GM08714 (cell line): ENCODE data around the gene COL25A1.

ENCODE experiments used
- H3K4me3 ChIP-seq: fragments of 200-500 bp; sonication (Bioruptor generic); 2 replicates; pipeline ENCODE4 v1.5.1; 2014; ENCODE audit warnings: mild to moderate bottlenecking, low read length, inconsistent platforms
- ZNF274 ChIP-seq: IDR thresholded peaks from 2 replicates; pipeline ENCODE4 v1.6.1; 2012; ENCODE audit warnings: mild to moderate bottlenecking, low read depth, low read length

COL25A1 gene

GRCh38 chr4:109254845-109255244 lies 47.6 kb downstream of the COL25A1 start:
- TF ChIP-seq ZNF274 = no peak
- H3K4me3 ChIP-seq = no peak overlapping the region

GRCh38 chr4:109251396-109251795 lies 51.1 kb downstream of the COL25A1 start:
- no peak for TF ChIP-seq ZNF274
- no peak overlapping the region for H3K4me3 ChIP-seq

GRCh38 chr4:109248322-109248900 lies 54.0 kb downstream of the COL25A1 start:
- TF ChIP-seq ZNF274 = no peak

GRCh38 chr4:109243871-109244270 lies 58.6 kb downstream of the COL25A1 start:
- H3K4me3 ChIP-seq = no peak overlapping the region
- no peak for TF ChIP-seq ZNF274

More at GRCh38 chr4:109248322-109248900, 54.0 kb downstream of the COL25A1 start:
- no peak overlapping the region for H3K4me3 ChIP-seq

- TF ChIP-seq ZNF274 = no peak
- H3K4me3 ChIP-seq = no peak overlapping the region
Measured at GRCh38 chr4:109238746-109239145, 63.7 kb downstream of the COL25A1 start.

- H3K4me3 ChIP-seq = no peak overlapping the region
- no peak for TF ChIP-seq ZNF274
Measured at GRCh38 chr4:109235683-109236082, 66.8 kb downstream of the COL25A1 start.

GRCh38 chr4:109234596-109234995 lies 67.9 kb downstream of the COL25A1 start:
- H3K4me3 ChIP-seq = no peak overlapping the region
- no peak for TF ChIP-seq ZNF274

- H3K4me3 ChIP-seq = no peak overlapping the region
- no peak for TF ChIP-seq ZNF274
Measured at GRCh38 chr4:109233570-109233969, 68.9 kb downstream of the COL25A1 start.

- no peak for TF ChIP-seq ZNF274
- no peak overlapping the region for H3K4me3 ChIP-seq
Measured at GRCh38 chr4:109232681-109233080, 69.8 kb downstream of the COL25A1 start.

GRCh38 chr4:109231331-109231730 lies 71.1 kb downstream of the COL25A1 start:
- no peak for TF ChIP-seq ZNF274
- H3K4me3 ChIP-seq = no peak overlapping the region

GRCh38 chr4:109229028-109229427 lies 73.4 kb downstream of the COL25A1 start:
- TF ChIP-seq ZNF274 = no peak
- H3K4me3 ChIP-seq = no peak overlapping the region

GRCh38 chr4:109218288-109218687 lies 84.2 kb downstream of the COL25A1 start:
- H3K4me3 ChIP-seq = no peak overlapping the region
- no peak for TF ChIP-seq ZNF274

GRCh38 chr4:109216085-109216696 lies 86.3 kb downstream of the COL25A1 start:
- H3K4me3 ChIP-seq = no peak overlapping the region
- TF ChIP-seq ZNF274 = no peak

- no peak overlapping the region for H3K4me3 ChIP-seq
- no peak for TF ChIP-seq ZNF274
Measured at GRCh38 chr4:109215506-109215905, 87.0 kb downstream of the COL25A1 start.

- H3K4me3 ChIP-seq = no peak overlapping the region
- TF ChIP-seq ZNF274 = no peak
Measured at GRCh38 chr4:109214622-109215301, 87.7 kb downstream of the COL25A1 start.
